DMS 273 treated with DMSO at 0.1 percent for 48 hours (cell line): ENCODE results near the gene BCLAF3.

ENCODE experiments used
- DNase-seq: peaks from one replicate; lab custom pipeline; 2025; lab: John Stamatoyannopoulos, UW

The BCLAF3 gene

DNA sequence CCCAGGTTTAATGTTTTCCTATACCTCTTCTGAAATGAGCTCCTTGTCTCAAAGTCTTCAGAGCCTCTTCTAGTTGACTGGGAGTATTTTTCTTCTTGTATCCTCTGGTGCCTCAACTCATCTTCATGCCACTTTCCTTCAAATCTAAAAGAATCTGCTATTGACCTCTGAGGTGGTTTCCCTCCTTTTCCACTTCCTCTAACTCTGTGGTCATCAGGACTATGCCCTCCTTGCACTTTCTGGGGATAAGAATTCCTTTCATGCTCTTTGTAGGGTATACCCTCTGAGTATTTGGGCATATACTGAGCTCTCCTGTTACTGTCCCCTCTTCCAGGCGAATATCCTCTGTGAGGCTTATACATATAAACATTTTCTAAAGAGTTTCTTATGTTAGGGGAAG is 24.8 kb downstream of the BCLAF3 start:
- DNase-seq, result no peak

DNA sequence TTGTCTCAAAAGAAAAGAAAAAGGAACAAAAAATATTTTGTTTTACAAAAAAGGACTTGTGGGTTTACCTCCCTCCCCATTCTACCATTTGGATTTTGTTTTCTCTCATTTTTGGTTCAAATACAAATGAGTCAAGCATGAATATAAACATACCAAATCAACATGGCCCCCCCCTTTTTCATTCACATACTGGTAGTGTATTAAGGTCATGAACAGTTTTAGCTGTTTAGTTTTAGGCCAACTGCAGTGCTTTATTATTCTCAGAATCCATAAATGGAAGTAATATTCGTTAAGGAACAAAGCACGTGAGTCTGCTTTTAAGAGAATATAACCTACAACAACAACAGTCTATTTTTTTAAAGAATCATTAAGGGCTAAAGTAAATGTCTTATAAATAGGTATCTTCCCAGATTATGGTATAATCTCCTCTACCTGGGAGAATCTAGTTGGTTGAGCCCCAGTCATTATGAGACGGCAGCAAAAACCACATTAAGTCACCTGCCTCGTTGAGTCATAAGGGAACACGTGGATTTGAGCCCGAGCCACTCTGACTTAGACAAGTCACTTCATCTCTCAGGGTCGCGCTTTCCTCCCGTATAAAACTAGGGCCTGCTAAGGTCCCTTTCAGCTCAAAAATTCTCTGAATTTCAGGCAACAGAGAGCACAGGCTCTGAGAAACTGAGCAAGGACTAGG is 26.7 kb downstream of the BCLAF3 start:
- no peak for DNase-seq

DNA sequence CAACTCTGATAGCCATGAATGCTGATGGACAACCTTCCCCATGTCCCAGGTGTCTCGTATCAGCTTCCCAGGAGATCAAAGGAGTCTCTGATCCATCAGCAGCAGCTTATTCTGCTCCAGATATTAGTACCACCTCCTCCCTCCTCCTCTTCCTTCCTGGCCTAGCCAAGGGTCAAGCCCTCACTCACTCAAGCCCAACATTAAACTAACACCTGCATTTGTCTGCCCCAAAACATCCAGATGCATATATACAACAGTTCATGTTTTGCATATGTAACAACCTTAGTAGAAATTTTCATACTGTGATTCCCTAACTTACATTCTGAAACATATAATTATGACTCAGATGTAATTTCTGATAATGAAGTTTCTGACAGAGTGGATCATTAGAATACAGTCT is 29.9 kb downstream of the BCLAF3 start:
- DNase-seq, result no peak

DNA sequence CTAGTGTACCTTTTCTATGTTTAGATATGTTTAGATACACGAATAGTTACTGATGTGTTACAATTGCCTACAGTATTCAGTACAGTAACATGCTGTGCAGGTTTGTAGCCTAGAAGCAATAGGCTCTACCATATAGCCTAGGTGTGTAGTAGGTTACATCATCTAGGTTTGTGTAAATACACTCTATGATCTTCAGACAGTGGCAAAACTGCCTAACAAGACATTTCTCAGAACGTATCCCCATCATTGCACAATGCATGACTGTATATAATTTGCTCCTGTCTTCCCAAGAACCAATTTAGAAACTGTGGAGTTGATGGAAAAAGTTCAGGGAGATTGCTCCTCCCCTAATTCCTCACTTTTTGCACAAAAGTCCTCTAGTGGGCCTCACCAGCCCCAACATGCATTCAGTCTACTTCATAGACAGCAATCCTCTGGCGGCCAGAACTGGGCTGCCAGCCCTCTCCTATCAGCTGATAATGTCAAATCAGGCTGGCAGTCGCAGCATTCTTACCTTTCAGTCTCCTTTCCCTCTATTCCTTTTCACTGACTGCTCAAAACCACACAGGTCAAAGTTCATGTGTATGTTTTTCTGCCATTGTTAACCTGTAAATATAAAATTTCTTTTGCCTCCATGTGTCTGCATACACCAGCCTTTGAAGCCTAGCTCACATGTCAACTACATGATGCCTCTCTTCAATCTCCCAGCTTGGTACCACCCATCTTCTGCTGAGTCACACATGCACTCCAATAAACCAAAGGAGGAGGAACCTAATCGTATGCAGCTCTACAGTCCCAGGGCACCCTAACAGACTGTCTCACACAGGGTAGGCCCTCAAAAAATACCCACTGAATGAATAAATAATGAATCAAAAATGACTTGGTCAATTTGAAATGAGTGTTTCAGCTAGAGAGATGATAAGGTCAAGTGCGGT is 32.0 kb downstream of the BCLAF3 start:
- no peak for DNase-seq

DNA sequence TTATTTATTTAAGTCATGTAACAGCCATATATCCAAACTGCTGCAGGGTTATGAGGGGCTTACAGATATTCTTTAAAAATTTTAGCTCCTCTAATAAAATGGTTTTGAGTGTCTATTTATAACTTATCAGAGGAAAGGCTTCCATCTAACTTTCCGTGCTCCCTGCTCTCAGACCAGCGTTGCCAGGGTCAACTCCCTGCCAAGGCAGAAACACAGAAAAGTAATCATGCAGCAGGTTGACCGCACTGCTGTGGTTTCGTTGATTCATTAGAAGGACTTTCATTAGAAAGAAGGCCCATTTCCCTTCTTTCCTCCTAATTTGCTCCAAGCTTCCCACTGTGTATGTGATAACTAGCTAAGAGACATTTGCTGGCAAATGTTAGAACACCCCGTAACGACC is 33.9 kb downstream of the BCLAF3 start:
- DNase-seq, result no peak

DNA sequence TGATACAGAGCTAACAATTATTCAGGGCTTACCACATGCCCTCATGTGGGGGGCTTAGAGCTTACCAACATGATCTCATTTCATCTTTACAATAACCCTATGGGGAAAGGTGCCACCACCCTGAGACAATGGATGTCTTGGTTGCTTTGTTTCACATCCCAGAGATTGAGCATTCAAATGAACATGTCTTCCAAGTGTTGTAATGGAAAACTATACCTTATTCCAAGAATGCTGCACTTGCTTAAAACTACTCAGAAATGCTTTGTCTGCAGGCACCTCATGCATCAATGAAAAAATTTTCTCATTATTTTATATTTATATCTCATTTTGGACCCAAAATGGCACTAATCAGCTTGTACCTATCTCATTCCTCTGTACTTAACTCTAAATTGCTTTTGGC is 34.6 kb downstream of the BCLAF3 start:
- no peak for DNase-seq

DNA sequence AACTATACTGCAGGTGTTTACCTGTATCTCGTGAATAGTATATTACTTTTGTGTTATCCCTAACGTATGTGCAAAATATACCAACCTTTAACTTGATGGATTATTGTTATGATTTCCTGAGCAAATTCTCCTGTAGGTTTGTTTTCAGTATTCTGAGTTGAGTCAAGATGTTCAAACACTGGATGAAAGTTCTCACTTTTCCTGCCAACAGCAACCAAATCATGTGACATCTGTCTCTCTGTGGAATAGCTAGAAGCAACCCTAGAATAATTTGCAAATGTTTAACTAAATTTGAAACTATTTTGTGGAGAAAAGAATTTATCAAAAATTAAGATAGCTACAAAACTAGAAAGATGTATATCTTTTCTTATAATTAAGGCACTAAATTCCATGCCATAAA is 35.6 kb downstream of the BCLAF3 start:
- DNase-seq, result no peak

DNA sequence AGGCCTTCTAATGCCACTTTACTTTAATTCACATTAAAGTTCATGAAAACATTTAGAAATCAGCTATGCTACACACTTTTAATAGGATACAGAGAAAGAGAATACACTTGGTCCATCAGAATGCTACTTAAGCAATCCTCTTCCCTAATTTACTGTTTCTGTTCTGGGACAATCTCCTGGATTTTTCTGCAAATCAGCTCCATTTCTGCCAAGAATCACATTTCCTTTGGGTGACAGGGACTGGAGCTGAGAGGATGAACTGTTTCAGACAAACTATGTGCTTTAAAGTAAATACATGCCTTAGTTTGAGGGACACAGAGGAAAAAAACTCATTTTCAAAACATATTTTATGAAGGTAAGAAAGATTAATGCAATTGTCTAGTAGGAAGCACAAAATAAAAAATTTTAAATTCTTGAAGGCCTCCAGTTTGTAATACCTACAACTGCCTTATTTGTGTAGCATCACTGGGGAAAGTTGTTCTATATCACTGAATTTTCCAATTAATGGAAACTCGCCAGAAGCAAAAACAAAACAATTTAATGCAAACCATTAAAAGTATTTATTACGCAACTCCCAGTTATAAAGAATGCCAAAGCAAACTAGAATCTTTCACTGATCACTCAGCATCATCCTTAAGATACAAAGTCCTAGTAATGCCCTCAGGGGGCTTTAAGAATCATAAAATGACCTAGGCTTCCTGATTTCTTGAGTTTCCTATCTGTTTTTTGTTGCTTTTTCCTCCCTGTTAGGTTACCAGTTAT is 36.3 kb downstream of the BCLAF3 start:
- DNase-seq, result no peak

DNA sequence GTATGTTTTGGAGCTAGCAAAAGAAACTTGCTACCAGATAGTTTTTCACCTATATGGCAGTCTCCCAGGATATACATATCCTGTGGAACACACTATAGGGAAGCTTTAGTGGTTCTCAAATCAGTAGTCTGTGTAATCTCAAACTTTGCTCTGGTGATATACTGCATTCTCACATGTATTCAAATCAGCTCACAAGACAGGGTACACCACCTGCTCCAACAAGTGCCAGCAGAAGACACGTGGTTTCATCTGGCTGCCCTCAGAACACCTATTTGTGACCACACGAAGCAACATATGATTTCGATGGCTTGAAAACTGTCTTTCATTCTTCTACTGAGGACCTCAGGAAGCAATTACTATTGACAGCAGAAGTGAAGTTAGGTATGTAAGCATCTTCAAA is 37.7 kb downstream of the BCLAF3 start:
- DNase-seq, result no peak

DNA sequence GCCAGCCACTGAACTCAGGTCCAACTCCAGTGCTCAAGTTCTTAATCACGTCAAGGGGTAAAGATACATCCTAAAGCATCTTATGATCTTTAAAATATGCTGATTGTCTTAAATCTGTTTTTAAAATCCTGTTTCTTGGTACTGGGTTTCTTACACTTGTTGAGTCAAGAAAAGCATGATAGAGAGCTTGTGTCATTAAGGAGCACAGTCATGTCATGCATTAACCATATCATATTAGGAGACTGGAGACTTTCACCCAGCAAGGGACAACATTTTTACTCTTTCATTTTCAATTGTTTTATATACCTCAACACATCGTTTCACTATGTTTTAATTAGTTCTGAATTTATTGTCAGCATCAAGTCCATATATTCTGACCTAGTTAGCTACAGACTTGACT is 41.5 kb downstream of the BCLAF3 start:
- DNase-seq, result no peak

DNA sequence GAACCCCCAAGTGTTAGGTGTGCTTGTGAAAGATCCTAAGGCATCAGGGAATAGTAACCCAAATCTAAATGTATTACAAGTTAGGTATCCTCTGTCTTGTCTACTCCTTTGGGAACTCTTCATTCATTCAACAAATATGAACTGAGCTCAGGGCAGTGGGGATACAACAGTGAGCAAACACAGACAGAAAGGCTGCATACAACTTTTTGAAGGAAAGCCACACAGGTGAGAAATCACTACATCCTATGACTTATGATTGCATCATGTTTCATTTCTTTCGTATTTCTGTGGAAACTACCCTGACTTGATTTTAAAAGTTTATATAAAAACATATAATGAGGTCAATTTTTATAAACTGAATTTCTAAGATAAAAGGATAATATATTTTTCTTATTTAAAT is 43.2 kb downstream of the BCLAF3 start:
- no peak for DNase-seq
